A549 (cell line): Measurements from ENCODE around the gene SPSB1. TPM values are rescaled to one million over a fixed set of nuclear protein-coding genes. Genes with fewer than 3 reads are reported as not detected.

Experiments
- ATAC-seq, 2 experiments: fragments of 200-7000 bp in 1 of 2; fragments of >200 bp in 1 of 2; cut with Nextera tagmentation in 1 of 2; cut with Tn5 transposase in 1 of 2; 3 replicates each; pipeline versions ENCODE4 v1.8.0 to v1.9.1; 2018 to 2020; ENCODE audit warnings: mild to moderate bottlenecking in 1 of 2, moderate library complexity in 1 of 2
- CTCF ChIA-PET: fragments of 300-600 bp; sonication (Branson Sonifier 250); formaldehyde crosslinking; extraction: SDS; loops from one replicate; lab custom pipeline; 2021; ENCODE audit warnings: antibody characterized with exemption, inconsistent platforms; lab: Yijun Ruan, JAX
- POLR2A ChIA-PET: fragments of 350-600 bp; formaldehyde crosslinking; extraction: SDS; loops from one replicate; lab custom pipeline; 2021; ENCODE audit warnings: antibody characterized with exemption, inconsistent platforms; lab: Yijun Ruan, JAX
- DNase-seq, 2 experiments: peaks; one replicate each; pipeline versions ENCODE4 v3.0.0 to v3.0.0-alpha.2; 2011 to 2016; ENCODE audit warnings: low read depth in 1 of 2, low spot score in 1 of 2
- FAIRE-seq: peaks from 2 replicates; lab custom pipeline; 2011; peaks lifted over from hg19 to GRCh38; lab: Jason Lieb, UNC
- H3K27ac ChIP-seq, 2 experiments: fragments of >200 bp; sonication (Bioruptor Twin); formaldehyde crosslinking; 3 replicates each; pipeline ENCODE4 v1.5.1; 2016 to 2017
- H3K4me1 ChIP-seq: fragments of >200 bp; sonication (Bioruptor Twin); formaldehyde crosslinking; 3 replicates; pipeline ENCODE4 v1.6.1; 2016
- H3K4me2 ChIP-seq: fragments of >200 bp; sonication (Bioruptor Twin); formaldehyde crosslinking; 3 replicates; pipeline ENCODE4 v1.6.1; 2016
- H3K4me3 ChIP-seq: fragments of >200 bp; sonication (Bioruptor Twin); formaldehyde crosslinking; 3 replicates; pipeline ENCODE4 v1.5.1; 2016
- H3K9me3 ChIP-seq: fragments of >200 bp; sonication (Bioruptor Twin); formaldehyde crosslinking; 3 replicates; pipeline ENCODE4 v1.6.1; 2016
- CBX2 ChIP-seq: fragments of 200-600 bp; sonication (generic); IDR thresholded peaks from 2 replicates; pipeline ENCODE4 v1.6.1; 2016; ENCODE audit warnings: low read depth, mild to moderate bottlenecking, borderline replicate concordance
- CHD4 ChIP-seq: fragments of 200-600 bp; sonication (generic); IDR thresholded peaks from 2 replicates; pipeline ENCODE4 v1.6.1; 2016; ENCODE audit warnings: antibody characterized with exemption, mild to moderate bottlenecking, borderline replicate concordance
- EHMT2 ChIP-seq: fragments of 200-600 bp; sonication (generic); IDR thresholded peaks from 2 replicates; pipeline ENCODE4 v1.6.1; 2016; ENCODE audit warnings: antibody characterized with exemption, low read depth, mild to moderate bottlenecking, moderate library complexity
- FOSL2 ChIP-seq, 2 experiments: fragments of 450-650 bp in 1 of 2; fragments of >200 bp in 1 of 2; sonication (Bioruptor Twin) in 1 of 2; formaldehyde crosslinking; IDR thresholded peaks; 2 replicates each; pipeline versions ENCODE4 v1.5.0 to v1.6.1; 2016 to 2020; ENCODE audit warnings: mild to moderate bottlenecking in 1 of 2, moderate library complexity in 1 of 2
- HDAC2 ChIP-seq: fragments of 200-600 bp; sonication (generic); IDR thresholded peaks from 2 replicates; pipeline ENCODE4 v1.6.1; 2016
- HOXA7 ChIP-seq: fragments of 250-450 bp; sonication (Bioruptor Pico); IDR thresholded peaks from 2 replicates; pipeline ENCODE4 v1.5.0; 2020; ENCODE audit warnings: mild to moderate bottlenecking, moderate library complexity
- JUNB ChIP-seq: fragments of >200 bp; sonication (Bioruptor Twin); formaldehyde crosslinking; IDR thresholded peaks from 2 replicates; pipeline ENCODE4 v1.6.1; 2016
- KDM1A ChIP-seq: fragments of 200-600 bp; sonication (generic); IDR thresholded peaks from 2 replicates; pipeline ENCODE4 v1.6.1; 2016; ENCODE audit warnings: low read depth, mild to moderate bottlenecking
- NFE2L2 ChIP-seq: fragments of 150-350 bp; conservative IDR thresholded peaks from 2 replicates; pipeline ENCODE4 v1.6.1; 2014; ENCODE audit warnings: low read length
- NR3C1 ChIP-seq: fragments of >200 bp; sonication (Bioruptor Twin); formaldehyde crosslinking; IDR thresholded peaks from 3 replicates; pipeline ENCODE4 v1.6.1; 2017
- PHF8 ChIP-seq: fragments of 200-600 bp; sonication (generic); IDR thresholded peaks from 2 replicates; pipeline ENCODE4 v1.6.1; 2016; ENCODE audit warnings: low read depth, mild to moderate bottlenecking, antibody characterized with exemption, moderate library complexity, borderline replicate concordance
- RNF2 ChIP-seq: fragments of 200-600 bp; sonication (generic); IDR thresholded peaks from 2 replicates; pipeline ENCODE4 v1.6.1; 2016; ENCODE audit warnings: low read depth, mild to moderate bottlenecking, antibody characterized with exemption, moderate library complexity, borderline replicate concordance
- ZC3H11A ChIP-seq: fragments of 450-650 bp; IDR thresholded peaks from 2 replicates; pipeline ENCODE4 v1.6.1; 2014; ENCODE audit warnings: antibody characterized with exemption, mild to moderate bottlenecking
- WGBS: methylation state at CpG from one replicate; pipeline ENCODE4 v1.1.6; 2017; ENCODE audit errors: missing lambda C conversion rate; 5-methylcytosine and 5-hydroxymethylcytosine counted together
- polyA plus RNA-seq, 4 experiments: library from polyadenylated mRNA; depleted of rRNA in 3 of 4; stranded (reverse); fragments of >200 nt; fragmentation: RNase III in 1 of 4; extraction: RNeasy Plus Mini Kit Qiagen cat#74134 plus additional on column Dnase treatment in 1 of 4; gene quantifications; 2 replicates in 3 of 4; 3 replicates in 1 of 4; pipeline ENCODE4 v1.2.3, GENCODE V29; 2011 to 2017
- TF ChIP-seq, protein P1 (sequence below): fragments of 150-350 bp; IDR thresholded peaks from 2 replicates; pipeline ENCODE4 v1.6.1; 2014; ENCODE audit warnings: low read depth, mild to moderate bottlenecking, low read length
- TF ChIP-seq, protein P2 (sequence below): fragments of 250-450 bp; sonication (Bioruptor Pico); IDR thresholded peaks from 2 replicates; pipeline ENCODE4 v1.5.0; 2021; ENCODE audit warnings: mild to moderate bottlenecking, moderate library complexity, borderline replicate concordance

Gene SPSB1
- polyA plus RNA-seq, 2 of the 4 experiments (the other 2 are of a cell fraction), result 22.3 to 23.7 TPM

DNA sequence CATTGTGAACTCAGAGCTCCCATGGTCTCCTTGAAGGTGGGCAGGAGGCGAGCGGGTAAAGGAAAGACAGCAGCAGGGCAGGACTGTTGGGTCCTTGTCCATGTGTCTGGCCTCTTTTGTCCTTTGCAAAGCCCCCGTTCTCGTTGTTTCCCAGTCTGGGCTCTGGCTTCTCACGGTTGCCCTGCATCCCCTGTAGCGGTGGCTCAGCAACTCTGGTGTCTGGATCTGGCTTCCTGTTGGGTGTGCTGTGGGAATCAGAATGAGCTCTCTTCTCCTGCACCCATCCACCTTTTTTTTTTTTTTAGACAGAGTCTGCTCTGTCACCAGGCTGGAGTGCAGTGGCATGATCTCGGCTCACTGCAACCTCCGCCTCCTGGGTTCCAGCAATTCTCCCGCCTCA is 47.0 kb upstream of the SPSB1 start:
- ChIA-PET POLR2A (no interaction called here), CTCF (interaction anchor here (0.6 to 1.1 kb wide), 4 partner anchors 13 to 1714 kb away, joined by 3 to 4 read pairs (median 4); no protein-coding TSS in a partner anchor)
- no peak overlapping the region for H3K4me3 ChIP-seq
- no peaks in the 10 kb centered on the region for H3K9me3 ChIP-seq
- no peak for FAIRE-seq
- no peak for ATAC-seq
- WGBS, result 95% methylated on average over 9 of the region's 9 CpGs
- H3K4me1 ChIP-seq, result no peaks in the 10 kb centered on the region
- H3K4me2 ChIP-seq, result no peak overlapping the region
- DNase-seq, result no peak
- TF ChIP-seq KDM1A (no peak), FOSL2 (IDR thresholded peaks at IDR 0.05) (no peak), FOSL2 (CRISPR knock-in tag; IDR thresholded peaks at IDR 0.05) (no peak), CBX2 (no peak), HDAC2 (no peak), EHMT2 (no peak), CHD4 (no peak)
- TF ChIP-seq, protein P1, sequence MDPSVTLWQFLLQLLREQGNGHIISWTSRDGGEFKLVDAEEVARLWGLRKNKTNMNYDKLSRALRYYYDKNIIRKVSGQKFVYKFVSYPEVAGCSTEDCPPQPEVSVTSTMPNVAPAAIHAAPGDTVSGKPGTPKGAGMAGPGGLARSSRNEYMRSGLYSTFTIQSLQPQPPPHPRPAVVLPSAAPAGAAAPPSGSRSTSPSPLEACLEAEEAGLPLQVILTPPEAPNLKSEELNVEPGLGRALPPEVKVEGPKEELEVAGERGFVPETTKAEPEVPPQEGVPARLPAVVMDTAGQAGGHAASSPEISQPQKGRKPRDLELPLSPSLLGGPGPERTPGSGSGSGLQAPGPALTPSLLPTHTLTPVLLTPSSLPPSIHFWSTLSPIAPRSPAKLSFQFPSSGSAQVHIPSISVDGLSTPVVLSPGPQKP, result no peak
- H3K27ac ChIP-seq, result no peak overlapping the region

DNA sequence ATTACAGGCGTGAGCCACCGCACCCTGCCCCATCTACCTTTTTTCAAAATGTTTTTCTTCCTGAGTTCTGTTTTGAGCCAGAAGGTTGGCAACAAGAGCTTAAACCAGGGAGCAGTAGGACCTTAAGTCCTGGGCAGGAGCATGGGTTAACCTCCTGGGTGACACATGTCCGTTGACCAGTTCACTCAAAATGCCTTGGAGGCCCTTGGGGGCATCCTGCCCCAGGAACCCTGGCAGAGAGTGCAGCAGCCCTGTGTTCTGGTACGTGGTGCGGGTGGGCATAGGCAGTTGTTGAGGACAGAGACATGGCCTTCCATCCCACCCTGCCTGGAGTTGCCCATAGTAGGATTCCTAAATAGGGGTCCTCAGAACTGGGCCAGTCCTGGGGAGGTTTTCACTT is 46.5 kb upstream of the SPSB1 start:
- no peak overlapping the region for H3K4me3 ChIP-seq
- FAIRE-seq (no peak), DNase-seq (no peak), ATAC-seq (no peak)
- ChIA-PET CTCF (no interaction called here), POLR2A (no interaction called here)
- H3K4me2 ChIP-seq, result no peak overlapping the region
- no peak overlapping the region for H3K27ac ChIP-seq
- no peaks in the 10 kb centered on the region for H3K9me3 ChIP-seq
- TF ChIP-seq RNF2, result no peak
- TF ChIP-seq PHF8, result no peak
- 90% methylated on average over 5 of the region's 5 CpGs for WGBS
- H3K4me1 ChIP-seq, result no peaks in the 10 kb centered on the region

DNA sequence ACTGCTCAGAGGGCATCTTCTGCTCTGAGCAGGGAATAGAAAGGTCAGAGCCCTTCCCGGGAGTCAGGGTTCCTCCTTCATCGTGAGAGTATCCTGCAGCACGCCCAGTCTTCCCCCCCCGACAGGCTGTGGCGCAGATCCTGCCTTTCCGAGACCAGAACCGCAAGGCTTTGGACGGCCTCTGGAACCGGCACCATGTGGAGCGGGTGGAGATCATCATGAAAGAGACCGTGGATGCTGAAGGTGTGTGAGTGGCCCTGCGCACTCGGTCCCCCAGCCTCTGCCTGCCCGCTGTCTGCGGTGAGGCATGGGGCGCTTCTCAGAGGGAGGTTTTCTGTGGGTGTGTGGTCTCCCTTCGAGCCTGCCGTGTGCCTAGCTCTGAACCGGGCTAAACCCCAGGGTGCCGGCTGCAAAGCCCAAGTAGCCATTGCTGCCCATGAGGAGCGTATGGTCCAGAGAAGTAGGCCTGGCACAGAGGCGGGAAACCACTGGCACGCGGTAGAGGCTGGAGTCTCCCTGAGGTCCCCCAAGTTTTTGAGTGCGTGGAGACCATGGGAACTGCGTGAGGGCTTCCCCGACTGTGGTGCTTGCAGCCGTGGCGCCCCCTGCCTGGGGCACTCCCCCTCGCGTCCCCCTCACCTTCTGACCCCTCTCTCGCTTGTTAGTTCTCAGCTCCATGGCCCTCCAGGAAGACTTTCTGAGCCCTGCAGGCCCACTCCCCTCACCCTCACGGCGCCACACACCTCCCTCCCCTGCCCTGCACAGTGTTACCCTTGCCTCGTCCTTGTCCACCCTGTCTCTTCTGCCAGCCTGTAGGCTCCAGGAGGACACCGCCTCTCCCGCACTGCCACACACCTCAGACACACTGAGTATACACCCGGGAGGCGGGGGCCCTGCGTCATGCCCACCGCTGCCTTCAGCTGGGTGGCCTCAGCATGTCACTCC is 45.6 kb upstream of the SPSB1 start:
- Histone ChIP-seq H3K4me2 (no peak overlapping the region), H3K9me3 (no peaks in the 10 kb centered on the region), H3K4me3 (no peak overlapping the region), H3K27ac (no peak overlapping the region), H3K4me1 (no peaks in the 10 kb centered on the region)
- no peak for DNase-seq
- 97% methylated on average over 11 of the region's 41 CpGs for WGBS
- ChIA-PET POLR2A (no interaction called here), CTCF (interaction anchor here (1.5 kb wide), 1 partner anchor 244 kb away, joined by 6 read pairs; no protein-coding TSS in a partner anchor)
- no peak for ATAC-seq
- FAIRE-seq, result no peak
- TF ChIP-seq NFE2L2 (no peak), JUNB (no peak), HOXA7 (CRISPR knock-in tag) (no peak), ZC3H11A (no peak), NR3C1 (no peak)
- TF ChIP-seq, protein P2, sequence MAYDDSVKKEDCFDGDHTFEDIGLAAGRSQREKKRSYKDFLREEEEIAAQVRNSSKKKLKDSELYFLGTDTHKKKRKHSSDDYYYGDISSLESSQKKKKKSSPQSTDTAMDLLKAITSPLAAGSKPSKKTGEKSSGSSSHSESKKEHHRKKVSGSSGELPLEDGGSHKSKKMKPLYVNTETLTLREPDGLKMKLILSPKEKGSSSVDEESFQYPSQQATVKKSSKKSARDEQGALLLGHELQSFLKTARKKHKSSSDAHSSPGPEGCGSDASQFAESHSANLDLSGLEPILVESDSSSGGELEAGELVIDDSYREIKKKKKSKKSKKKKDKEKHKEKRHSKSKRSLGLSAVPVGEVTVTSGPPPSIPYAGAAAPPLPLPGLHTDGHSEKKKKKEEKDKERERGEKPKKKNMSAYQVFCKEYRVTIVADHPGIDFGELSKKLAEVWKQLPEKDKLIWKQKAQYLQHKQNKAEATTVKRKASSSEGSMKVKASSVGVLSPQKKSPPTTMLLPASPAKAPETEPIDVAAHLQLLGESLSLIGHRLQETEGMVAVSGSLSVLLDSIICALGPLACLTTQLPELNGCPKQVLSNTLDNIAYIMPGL (CRISPR knock-in tag), result no peak
